ENCODE measurements around the gene NR1D2.

GRCh38 chr3:23928524-23928923 is 16.6 kb upstream of the NR1D2 start:
- TF ChIP-seq MAZ (IDR thresholded peaks at IDR 0.05; ENCODE audit: borderline replicate concordance, low read depth, low read length) (no peak), MAZ (CRISPR knock-in tag; IDR thresholded peaks at IDR 0.05; ENCODE audit: low read depth) (no peak), HBP1 (CRISPR knock-in tag; IDR thresholded peaks at IDR 0.05; ENCODE audit: low read depth) (no peak), ZNF83 (CRISPR knock-in tag; IDR thresholded peaks at IDR 0.05; ENCODE audit: borderline replicate concordance) (no peak), POLR2A (IDR thresholded peaks at IDR 0.05; ENCODE audit: insufficient read depth in 1 of 2, low read depth in 2 of 2, low read length in 2 of 2) (no peak), KDM5B (CRISPR knock-in tag; IDR thresholded peaks at IDR 0.05; ENCODE audit: borderline replicate concordance) (no peak)
- TF ChIP-seq, protein P1, sequence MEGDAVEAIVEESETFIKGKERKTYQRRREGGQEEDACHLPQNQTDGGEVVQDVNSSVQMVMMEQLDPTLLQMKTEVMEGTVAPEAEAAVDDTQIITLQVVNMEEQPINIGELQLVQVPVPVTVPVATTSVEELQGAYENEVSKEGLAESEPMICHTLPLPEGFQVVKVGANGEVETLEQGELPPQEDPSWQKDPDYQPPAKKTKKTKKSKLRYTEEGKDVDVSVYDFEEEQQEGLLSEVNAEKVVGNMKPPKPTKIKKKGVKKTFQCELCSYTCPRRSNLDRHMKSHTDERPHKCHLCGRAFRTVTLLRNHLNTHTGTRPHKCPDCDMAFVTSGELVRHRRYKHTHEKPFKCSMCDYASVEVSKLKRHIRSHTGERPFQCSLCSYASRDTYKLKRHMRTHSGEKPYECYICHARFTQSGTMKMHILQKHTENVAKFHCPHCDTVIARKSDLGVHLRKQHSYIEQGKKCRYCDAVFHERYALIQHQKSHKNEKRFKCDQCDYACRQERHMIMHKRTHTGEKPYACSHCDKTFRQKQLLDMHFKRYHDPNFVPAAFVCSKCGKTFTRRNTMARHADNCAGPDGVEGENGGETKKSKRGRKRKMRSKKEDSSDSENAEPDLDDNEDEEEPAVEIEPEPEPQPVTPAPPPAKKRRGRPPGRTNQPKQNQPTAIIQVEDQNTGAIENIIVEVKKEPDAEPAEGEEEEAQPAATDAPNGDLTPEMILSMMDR (CRISPR knock-in tag; IDR thresholded peaks at IDR 0.05), result no peak

All from HepG2 (cell line).